NCI-H1092 treated with DMSO at 0.1 percent for 48 hours (cell line): Measurements from ENCODE around the gene C5.
"Not testable (repeated sequence)": the region's sequence is repeated elsewhere in the genome, so short reads cannot be mapped to it uniquely, and the experiment has no call there.

Experiments
- DNase-seq: peaks from one replicate; lab custom pipeline; 2025; lab: John Stamatoyannopoulos, UW

Gene C5

DNA sequence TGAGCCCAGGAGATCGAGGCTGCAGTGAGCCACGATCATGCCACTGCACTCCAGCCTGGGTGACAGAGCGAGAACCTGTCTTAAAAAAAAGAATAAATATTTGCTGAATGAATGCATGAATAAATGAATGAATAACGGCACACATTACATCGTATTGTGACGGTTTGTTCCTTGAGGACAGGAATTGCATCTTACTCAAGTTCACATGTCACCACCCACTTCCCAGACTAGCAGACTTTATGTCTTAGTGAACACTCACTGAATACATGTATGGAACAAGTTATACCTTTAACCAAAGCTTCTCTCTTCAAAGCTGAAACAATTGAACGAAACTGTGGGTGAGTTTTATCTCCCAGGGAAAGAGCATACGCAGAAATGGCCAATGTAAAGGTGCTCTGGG, 70.3 kb downstream of the C5 start:
- DNase-seq, result no peak

DNA sequence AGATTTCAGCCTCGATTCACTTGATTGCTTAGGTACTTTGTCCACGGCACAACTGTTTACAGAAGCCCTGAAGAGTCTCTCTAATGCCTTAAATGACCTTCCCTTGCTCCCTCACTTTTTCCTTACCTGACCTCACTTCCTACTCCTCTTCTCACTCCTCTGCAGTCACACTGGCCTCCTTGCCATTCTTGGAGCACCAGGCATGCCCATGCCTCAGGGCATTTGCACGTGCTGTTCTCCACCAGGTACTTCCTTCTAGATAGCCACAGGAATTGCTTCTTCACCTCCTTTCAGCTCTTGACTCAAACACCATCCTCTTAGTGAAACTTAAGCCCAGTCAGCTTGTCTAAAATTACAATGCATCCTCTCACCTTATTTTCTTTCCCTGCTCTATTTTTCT, 71.1 kb downstream of the C5 start:
- no peak for DNase-seq

DNA sequence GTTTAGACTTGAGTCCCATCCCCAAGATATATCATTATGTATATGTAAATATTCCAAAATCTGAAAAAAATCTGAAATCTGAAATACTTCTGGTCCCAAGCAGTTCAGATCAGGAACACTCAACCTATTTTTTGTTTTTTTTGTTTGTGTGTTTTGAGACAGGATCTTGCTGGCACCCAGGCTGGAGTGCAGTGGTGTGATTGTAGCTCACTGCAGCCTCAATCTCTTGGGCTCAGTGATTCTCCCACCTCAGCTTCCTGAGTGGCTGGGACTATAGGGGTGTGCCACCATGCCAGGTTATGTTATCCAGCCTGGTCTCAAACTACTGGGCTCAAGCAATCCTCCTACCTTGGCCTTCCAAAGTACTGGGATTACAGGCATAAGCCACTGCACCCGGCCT, 72.8 kb downstream of the C5 start:
- no peak for DNase-seq

DNA sequence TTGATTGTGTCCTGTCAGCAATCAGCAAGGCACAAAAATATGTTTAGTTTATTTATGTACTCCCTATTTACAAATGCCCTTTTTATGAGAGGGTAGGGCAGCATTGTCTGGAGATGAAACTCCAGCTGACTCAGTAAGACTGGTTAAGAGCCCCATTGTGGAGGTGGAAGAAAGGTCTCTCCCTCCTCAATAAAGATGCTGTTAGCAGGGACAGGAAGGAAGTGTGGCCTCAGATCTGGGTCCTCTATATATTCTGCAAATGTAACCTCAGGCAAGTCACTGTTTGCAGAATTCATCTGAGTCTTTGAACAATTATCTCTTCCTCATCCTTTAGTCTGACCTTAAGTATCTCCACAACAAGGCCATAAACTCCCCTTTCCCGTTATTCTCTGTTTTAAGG, 75.2 kb downstream of the C5 start:
- DNase-seq, result no peak

- no peak for DNase-seq
Observed at GRCh38 chr9:120974181-120974580, 75.9 kb downstream of the C5 start.

- no peak for DNase-seq
Observed at GRCh38 chr9:120971938-120972337, 78.1 kb downstream of the C5 start.

GRCh38 chr9:120971471-120971870, 78.6 kb downstream of the C5 start:
- not testable (repeated sequence) for DNase-seq

DNA sequence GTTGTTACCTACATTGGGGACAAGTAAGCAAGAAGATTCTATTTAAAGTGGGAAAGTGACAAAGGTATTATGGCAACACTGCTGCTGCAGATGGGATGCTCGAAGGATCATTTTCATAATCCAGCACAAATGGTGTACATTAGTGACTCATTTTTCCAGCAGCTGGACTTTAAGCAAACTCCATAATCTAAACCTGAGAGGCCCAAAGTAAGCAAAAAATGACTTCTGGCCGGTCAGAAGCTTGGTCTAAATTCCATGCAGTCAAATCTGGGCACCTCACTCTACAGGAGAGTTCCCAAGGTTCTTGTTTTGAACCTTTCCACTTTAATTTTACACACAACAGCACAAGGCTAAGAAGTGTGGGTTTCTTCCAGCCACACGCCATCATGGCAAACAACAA, 79.8 kb downstream of the C5 start:
- DNase-seq, result no peak

DNA sequence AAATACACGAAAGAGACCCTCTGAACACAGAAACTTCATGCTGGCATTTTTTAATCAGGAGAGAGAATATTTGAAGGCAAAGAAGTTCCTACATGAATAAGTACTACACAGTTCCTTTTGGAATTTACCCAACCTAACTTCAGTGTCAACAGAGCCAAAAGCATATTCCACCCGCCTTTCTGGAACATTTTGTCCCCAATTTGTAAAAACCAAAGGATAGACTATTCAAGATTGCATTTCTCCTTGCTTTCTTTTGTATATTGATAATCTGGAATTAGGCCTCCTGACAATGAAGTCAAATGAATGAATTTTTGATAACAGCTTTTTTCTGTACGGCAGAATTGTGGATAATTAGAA, 84.1 kb downstream of the C5 start:
- DNase-seq, result no peak

DNA sequence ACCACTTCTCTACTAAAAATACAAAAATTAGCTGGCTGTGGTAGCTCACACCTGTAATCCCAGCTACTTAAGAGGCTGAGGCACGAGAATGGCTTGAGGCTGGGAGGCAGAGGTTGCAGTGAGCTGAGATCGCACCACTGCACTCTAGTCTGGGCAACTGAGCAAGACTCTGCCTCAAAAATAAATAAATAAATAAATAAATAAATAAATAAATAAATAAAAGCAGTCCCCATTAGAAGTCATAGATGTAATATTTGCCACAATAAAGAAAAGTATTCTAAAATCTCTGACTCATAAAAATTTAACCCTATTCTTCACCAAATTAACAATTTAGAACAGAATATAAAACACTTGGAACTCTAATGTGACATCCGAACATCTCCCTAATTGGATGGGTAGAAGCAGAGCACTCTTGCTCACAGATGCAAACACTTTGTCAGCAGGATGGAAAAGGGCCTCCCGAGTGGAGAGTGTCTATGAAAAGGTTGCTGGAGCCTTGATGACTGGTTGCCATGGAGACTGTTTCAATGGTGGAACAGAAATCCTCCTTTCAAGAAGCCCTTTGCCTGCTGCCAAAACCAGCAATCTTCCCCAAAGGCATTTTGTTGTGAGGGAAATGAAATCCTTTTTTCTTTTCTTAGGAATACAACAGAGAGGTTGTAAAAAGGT, 84.6 kb downstream of the C5 start:
- DNase-seq, result peak; percentile 93

DNA sequence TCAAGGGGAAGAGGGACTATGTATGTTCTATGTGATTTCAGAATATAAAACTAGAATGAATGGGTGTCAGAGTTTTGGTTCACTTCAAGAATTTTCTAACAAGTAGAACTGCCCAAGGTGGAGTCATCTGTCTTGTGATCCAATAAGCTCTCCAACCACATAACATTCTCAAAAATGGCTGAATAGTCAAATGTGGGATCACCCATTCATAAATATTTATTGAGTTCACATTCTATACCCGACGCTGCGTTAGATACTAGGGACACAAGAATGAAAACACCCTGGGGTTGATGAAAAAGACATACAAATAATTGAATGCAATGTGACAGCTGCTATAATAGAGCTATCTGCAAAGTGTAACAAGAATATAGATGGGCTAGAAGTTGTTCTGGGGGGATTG, 88.1 kb downstream of the C5 start:
- DNase-seq, result no peak

GRCh38 chr9:120960001-120960400, 90.1 kb downstream of the C5 start:
- no peak for DNase-seq

DNA sequence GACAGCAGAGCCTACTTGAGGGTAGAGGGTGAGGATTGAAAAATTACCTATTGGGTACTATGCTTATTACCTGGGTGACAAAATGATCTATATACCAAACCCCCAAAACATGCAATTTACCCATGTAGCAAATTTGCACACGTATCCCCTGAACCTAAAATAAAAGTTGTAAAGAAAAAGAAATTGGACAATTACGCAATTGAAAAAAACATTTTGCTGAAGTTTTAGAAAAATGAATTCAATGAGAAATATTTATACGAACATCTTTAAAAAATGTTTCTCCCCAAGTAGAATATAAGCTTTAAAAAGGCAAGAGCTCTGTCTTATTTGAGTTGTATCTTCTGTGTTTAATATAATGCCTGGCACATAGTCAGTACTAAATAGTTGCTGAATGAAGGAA, 93.2 kb downstream of the C5 start:
- DNase-seq, result no peak

GRCh38 chr9:120951960-120952618, 98.0 kb downstream of the C5 start:
- DNase-seq, result no peak

DNA sequence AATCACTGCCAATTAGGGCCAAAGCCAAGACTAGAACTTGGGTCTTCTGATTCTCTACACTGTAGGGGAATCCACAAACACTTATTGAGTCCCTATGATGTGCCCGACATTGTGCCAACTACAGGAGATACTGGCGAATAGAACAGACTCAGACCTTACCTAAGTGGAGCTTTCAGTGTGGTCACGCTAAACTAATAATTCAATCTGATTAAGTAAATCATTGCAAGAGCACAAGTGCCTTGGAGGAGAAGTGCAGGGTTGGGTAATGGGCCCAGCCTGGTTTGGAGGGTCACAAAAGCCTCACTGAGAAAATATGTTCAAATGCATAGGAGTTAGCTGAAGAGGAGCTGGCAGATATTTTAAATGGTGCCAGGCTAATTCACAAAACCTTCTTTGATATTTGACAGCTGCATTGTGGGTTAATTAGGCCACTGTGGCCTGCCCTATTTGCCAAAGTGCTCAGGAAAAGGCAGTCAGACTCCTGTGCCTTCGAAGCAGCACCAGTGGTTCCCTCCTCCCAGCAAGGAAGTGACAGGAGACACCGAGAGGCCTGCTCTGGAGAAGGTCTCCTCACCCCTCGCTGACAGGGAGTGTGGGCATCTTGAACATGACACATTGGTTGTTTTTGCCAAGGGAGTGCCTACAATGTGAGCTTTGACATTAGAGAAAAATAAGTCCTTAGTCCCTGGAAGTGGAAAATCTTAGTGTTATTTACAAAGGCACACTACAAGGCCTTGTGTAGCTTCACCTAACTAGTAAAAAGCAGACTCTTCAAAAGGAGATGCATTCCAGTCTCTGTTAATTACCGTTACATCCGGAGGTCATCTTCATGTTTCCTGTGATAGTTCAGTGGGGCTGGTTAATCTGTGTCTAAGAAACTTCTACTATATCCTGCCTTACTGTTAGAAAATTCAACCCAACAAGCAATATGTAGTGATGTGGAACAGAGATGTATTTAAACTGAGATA, 99.4 kb downstream of the C5 start:
- DNase-seq, result no peak

GRCh38 chr9:120949290-120949689, 100.8 kb downstream of the C5 start:
- DNase-seq, result no peak

- no peak for DNase-seq
Observed at GRCh38 chr9:120948824-120949223, 101.3 kb downstream of the C5 start.

DNA sequence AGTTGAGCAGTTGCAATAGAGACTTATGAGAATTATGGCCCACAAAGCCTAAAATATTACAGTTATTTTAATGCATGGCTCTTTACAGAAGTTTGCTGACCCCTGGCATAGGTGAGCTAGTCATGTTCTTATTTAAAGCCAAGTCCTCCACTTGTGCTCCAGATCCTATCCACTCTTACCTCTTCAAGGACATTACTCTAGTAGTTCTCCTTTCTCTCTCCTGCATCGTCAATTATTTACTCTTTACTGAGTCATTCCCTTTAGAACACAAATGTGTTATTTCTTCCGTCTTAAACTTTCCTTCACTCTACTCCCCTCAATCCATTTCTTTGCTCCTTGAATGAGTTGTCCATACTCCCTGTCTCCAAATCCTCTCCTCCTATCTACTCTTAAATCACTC, 102.9 kb downstream of the C5 start:
- no peak for DNase-seq

- DNase-seq, result no peak
Observed at GRCh38 chr9:120946259-120946658, 103.8 kb downstream of the C5 start.

GRCh38 chr9:120944948-120945347, 105.1 kb downstream of the C5 start:
- DNase-seq, result no peak

GRCh38 chr9:120944434-120944843, 105.6 kb downstream of the C5 start:
- no peak for DNase-seq

GRCh38 chr9:120942186-120943001, 107.7 kb downstream of the C5 start:
- no peak for DNase-seq
